K562 (cell line): ENCODE measurements around the gene HRC. TPM values are rescaled to one million over a fixed set of nuclear protein-coding genes. Genes with fewer than 3 reads are reported as not detected.

Experiments
- ATAC-seq: fragments of 200-7000 bp; cut with Tn5 transposase; 3 replicates; pipeline ENCODE4 v1.9.1; 2020; ENCODE audit warnings: moderate library complexity
- BruUV-seq: library from RNA; stranded (reverse); fragments of 400-500 nt; replicated peaks from 2 replicates; lab custom pipeline; 2021; lab: Mats Ljungman, UMichigan
- CTCF ChIA-PET: fragments of 300-600 bp; formaldehyde crosslinking; extraction: SDS; loops from one replicate; lab custom pipeline; 2021; ENCODE audit warnings: low intra/inter-chr PET ratio; lab: Yijun Ruan, JAX
- POLR2A ChIA-PET: fragments of 300-600, 350-650 bp; sonication (Branson Sonifier 250); formaldehyde crosslinking; extraction: SDS; loops from one replicate; lab custom pipeline; 2021; ENCODE audit warnings: antibody characterized with exemption, inconsistent platforms; lab: Yijun Ruan, JAX
- DNase-seq, 4 experiments: peaks; one replicate each; pipeline versions ENCODE4 v3.0.0 to v3.0.0-alpha.2; 2011 to 2018; ENCODE audit warnings: low spot score in 3 of 4, mixed read lengths in 3 of 4; ENCODE audit errors: extremely low read depth in 1 of 4
- FAIRE-seq: peaks from 2 replicates; lab custom pipeline; 2011; peaks lifted over from hg19 to GRCh38; lab: Jason Lieb, UNC
- H2AFZ ChIP-seq: 2 replicates; pipeline ENCODE4 v1.6.0; 2011; ENCODE audit warnings: low read depth, low read length, control low read depth, inconsistent platforms
- H3K27ac ChIP-seq: fragments of 200-600 bp; 3 replicates; pipeline ENCODE4 v1.8.0; 2011; ENCODE audit warnings: low read depth, mild to moderate bottlenecking, control low read depth, inconsistent platforms, low read length, moderate library complexity, mixed read lengths; ENCODE audit errors: extremely low read depth
- H3K27me3 ChIP-seq, 2 experiments: fragments of 300-600 bp in 1 of 2; 2 replicates in 1 of 2; 3 replicates in 1 of 2; pipeline versions ENCODE4 v1.6.0 to v1.8.0; 2011; ENCODE audit warnings: inconsistent platforms in 2 of 2, low read length in 2 of 2, mild to moderate bottlenecking in 1 of 2, mixed read lengths in 1 of 2, moderate library complexity in 1 of 2; ENCODE audit not compliant: control insufficient read depth in 2 of 2, insufficient read depth in 2 of 2
- H3K36me3 ChIP-seq: fragments of 300-600 bp; 3 replicates; pipeline ENCODE4 v1.8.0; 2011; ENCODE audit warnings: mild to moderate bottlenecking, low read length, inconsistent platforms; ENCODE audit not compliant: control insufficient read depth, insufficient read depth
- H3K4me1 ChIP-seq, 2 experiments: fragments of 200-600 bp in 1 of 2; replicated peaks in 1 of 2; 2 replicates in 1 of 2; 3 replicates in 1 of 2; pipeline versions ENCODE4 v1.5.1 to v1.8.0; 2011; ENCODE audit warnings: inconsistent platforms in 2 of 2, low read length in 2 of 2, mild to moderate bottlenecking in 1 of 2, mixed read lengths in 1 of 2, moderate library complexity in 1 of 2; ENCODE audit not compliant: control insufficient read depth in 2 of 2, insufficient read depth in 2 of 2
- H3K4me2 ChIP-seq: 2 replicates; pipeline ENCODE4 v1.6.1; 2011; ENCODE audit warnings: low read length, control low read depth, inconsistent platforms, mixed read lengths; ENCODE audit not compliant: insufficient read depth
- H3K4me3 ChIP-seq: fragments of 200-600 bp; sonication (generic), shearing (Covaris generic); 2 replicates; pipeline ENCODE4 v1.5.1; 2016; ENCODE audit warnings: control low read depth, inconsistent platforms
- H3K79me2 ChIP-seq: fragments of 200-600 bp; 3 replicates; pipeline ENCODE4 v1.8.0; 2011; ENCODE audit warnings: low read length, inconsistent platforms; ENCODE audit not compliant: control insufficient read depth, insufficient read depth
- H3K9ac ChIP-seq, 2 experiments: 2 replicates each; pipeline versions ENCODE4 v1.6.0 to v1.6.1; 2011; ENCODE audit warnings: low read depth in 2 of 2, low read length in 2 of 2, control low read depth in 1 of 2, inconsistent platforms in 1 of 2, mild to moderate bottlenecking in 1 of 2, mixed read lengths in 1 of 2; ENCODE audit not compliant: insufficient read depth in 1 of 2
- H3K9me1 ChIP-seq: one replicate; pipeline ENCODE4 v1.6.0; 2011; ENCODE audit warnings: inconsistent platforms, mild to moderate bottlenecking, low read length, moderate library complexity; ENCODE audit not compliant: control insufficient read depth, insufficient read depth
- H3K9me3 ChIP-seq: replicated peaks from 2 replicates; pipeline ENCODE4 v1.5.1; 2011; ENCODE audit warnings: low read depth, low read length, inconsistent platforms; ENCODE audit not compliant: control insufficient read depth, insufficient read depth
- H4K20me1 ChIP-seq: replicated peaks from 2 replicates; pipeline ENCODE4 v1.6.1; 2011; ENCODE audit warnings: low read length, inconsistent platforms, mixed read lengths; ENCODE audit not compliant: control insufficient read depth, insufficient read depth
- ATF6 ChIP-seq: sonication (generic); formaldehyde crosslinking; IDR thresholded peaks from 2 replicates; pipeline ENCODE4 v1.4.0; 2020; ENCODE audit warnings: mild to moderate bottlenecking, missing genetic modification reagents
- CBX8 ChIP-seq: fragments of 200-600 bp; sonication (generic); IDR thresholded peaks from 2 replicates; pipeline ENCODE4 v1.6.1; 2012; ENCODE audit warnings: borderline replicate concordance, mixed run types, low read depth, mild to moderate bottlenecking, moderate library complexity, mixed read lengths, low read length, control low read depth, inconsistent platforms; ENCODE audit not compliant: poor library complexity, severe bottlenecking; ENCODE audit errors: extremely low read depth
- DIDO1 ChIP-seq: fragments of 450-650 bp; IDR thresholded peaks from 2 replicates; pipeline ENCODE4 v1.6.1; 2016; ENCODE audit warnings: low read depth, missing biosample characterization, missing genetic modification characterization
- ILF3 ChIP-seq: fragments of 450-650 bp; IDR thresholded peaks from 2 replicates; pipeline ENCODE4 v1.6.1; 2018; ENCODE audit warnings: antibody characterized with exemption, mild to moderate bottlenecking, moderate library complexity, borderline replicate concordance
- MAFK ChIP-seq: IDR thresholded peaks from 2 replicates; pipeline ENCODE4 v1.6.1; 2011; ENCODE audit warnings: low read length, improper control_type of control experiment
- MAX ChIP-seq: sonication (generic); formaldehyde crosslinking; IDR thresholded peaks from 2 replicates; pipeline ENCODE4 v1.9.0; 2022; ENCODE audit warnings: mild to moderate bottlenecking, missing genetic modification reagents
- MEF2D ChIP-seq: conservative IDR thresholded peaks from 2 replicates; pipeline ENCODE4 v1.6.1; 2016; ENCODE audit warnings: low read depth, missing genetic modification characterization, missing compliant biosample characterization
- NCOR1 ChIP-seq: fragments of 450-650 bp; IDR thresholded peaks from 2 replicates; pipeline ENCODE4 v1.6.1; 2016; ENCODE audit warnings: mild to moderate bottlenecking, moderate library complexity
- POLR2G ChIP-seq: fragments of 200-400 bp; formaldehyde crosslinking; IDR thresholded peaks from 2 replicates; pipeline ENCODE4 v1.6.1; 2017; ENCODE audit warnings: low read depth, mild to moderate bottlenecking, antibody characterized with exemption, low read length, moderate library complexity
- SP2 ChIP-seq: IDR thresholded peaks from 2 replicates; pipeline ENCODE4 v1.6.1; 2011; ENCODE audit warnings: mild to moderate bottlenecking, low read depth, low read length, moderate library complexity; ENCODE audit not compliant: poor library complexity, severe bottlenecking; ENCODE audit errors: extremely low read depth
- SRSF9 ChIP-seq: fragments of 200-400 bp; formaldehyde crosslinking; IDR thresholded peaks from 2 replicates; pipeline ENCODE4 v1.6.1; 2017; ENCODE audit warnings: low read depth, low read length, borderline replicate concordance
- WGBS: fragments of 100-300 bp; shearing (Covaris generic); methylation state at CpG from one replicate; pipeline ENCODE4 v1.1.6; 2016; ENCODE audit warnings: low coverage, mixed read lengths; ENCODE audit not compliant: insufficient coverage; ENCODE audit errors: missing lambda C conversion rate; 5-methylcytosine and 5-hydroxymethylcytosine counted together
- in situ Hi-C: fragments of 300-500 bp; cut with MboI; formaldehyde crosslinking; loops from 4 replicates; pipeline ENCODE4 v1.15.0; 2018; ENCODE audit warnings: inconsistent platforms, mixed read lengths
- intact Hi-C: fragments of 100-400 bp; cut with micrococcal nuclease; formaldehyde crosslinking; loops from 2 replicates; pipeline ENCODE4 v1.14.2; 2022
- polyA plus RNA-seq, 8 experiments: library from polyadenylated mRNA; depleted of rRNA in 4 of 8; stranded (reverse) in 5 of 8; unstranded in 3 of 8; fragments of >200 nt; fragmentation: Nextera tagmentation in 2 of 8; fragmentation: Illumina TruSeq in 1 of 8; extraction: Ambion mirVana in 2 of 8; extraction: Trizol in 1 of 8; gene quantifications; 2 replicates each; pipeline versions ENCODE4 v1.2.1 to v1.2.3, GENCODE V29; 2011 to 2014; ENCODE audit warnings: inconsistent platforms in 1 of 8, missing spikeins in 1 of 8
- total RNA-seq, 7 experiments: library from RNA; depleted of rRNA in 6 of 7; stranded (reverse); fragments of >200 nt in 6 of 7; fragmentation: Illumina TruSeq in 2 of 7; extraction: Trizol in 2 of 7; gene quantifications; 2 replicates each; pipeline versions ENCODE4 v1.2.1 to v1.2.3, GENCODE V29; 2011 to 2021; ENCODE audit warnings: low replicate concordance in 1 of 7

The HRC gene
- total and polyA plus RNA-seq, 9 of the 15 experiments (the other 6 are each of a cell fraction or from before 2014, with no cell fraction given): 0.66 to 18.7 (median 13.1) TPM

GRCh38 chr19:49136771-49137171 lies 18.4 kb downstream of the HRC start:
- no peak overlapping the region for H2AFZ ChIP-seq
- FAIRE-seq: no peak
- no peak overlapping the region for H3K4me2 ChIP-seq
- peaks cover 9 to 51% of the 10 kb centered on the region in 2 experiments; a peak in 3 of 5 replicates for H3K4me1 ChIP-seq
- 87% methylated on average over 8 of the region's 10 CpGs for WGBS
- no peaks in the 10 kb centered on the region for H3K9me1 ChIP-seq
- CTCF ChIA-PET: no interaction called here
- H4K20me1 ChIP-seq: no peaks in the 10 kb centered on the region
- DNase-seq: no peak
- peaks cover 46% of the 10 kb centered on the region; the same call in 2 of the 3 replicates for H3K36me3 ChIP-seq
- POLR2A ChIA-PET: no interaction called here
- H3K9ac ChIP-seq: peak overlapping the region in 1 of 2 experiments; percentile 54; a peak in 1 of 4 replicates
- H3K27me3 ChIP-seq: no peaks in the 10 kb centered on the region
- BruUV-seq: no TSS peak
- intact Hi-C loops (no loop called here), in situ Hi-C loops (no loop called here)
- no peak overlapping the region for H3K27ac ChIP-seq
- TF ChIP-seq CBX8 (no peak), POLR2G (0 out of 2 replicates have a peak, but pooled peaks have one; percentile 25), ILF3 (no peak), MEF2D (tag) (no peak), DIDO1 (tag) (no peak), SRSF9 (no peak), NCOR1 (no peak), MAFK (no peak), SP2 (no peak), ATF6 (CRISPR knock-in tag) (no peak), MAX (CRISPR knock-in tag) (0 out of 2 replicates have a peak, but pooled peaks have one; percentile 20)
- H3K9me3 ChIP-seq: no peaks in the 10 kb centered on the region
- ATAC-seq: no peak
- no peak overlapping the region for H3K4me3 ChIP-seq
- no peaks in the 10 kb centered on the region; the same call in 2 of the 3 replicates for H3K79me2 ChIP-seq
